Muscle of arm (tissue), 12 donors: Measurements from ENCODE around the gene PSORS1C2. TPM values are rescaled to one million over a fixed set of nuclear protein-coding genes. Genes with fewer than 3 reads are reported as not detected.
"Not testable (repeated sequence)": the region's sequence is repeated elsewhere in the genome, so short reads cannot be mapped to it uniquely, and the experiment has no call there.

ENCODE experiments used
- DNase-seq: peaks from one replicate; pipeline ENCODE4 v3.0.0-alpha.2; 2013
- polyA plus RNA-seq, 12 donors: library from polyadenylated mRNA; unstranded; fragments of 120-200 nt; gene quantifications; one replicate each; pipeline ENCODE4 v1.2.1, GENCODE V29; 2013; ENCODE audit not compliant: insufficient read length in 12 of 12

Gene PSORS1C2
- polyA plus RNA-seq, 12 donors: 0.16 to 0.85 (median 0.19) TPM; not detected in 7

- no peak for DNase-seq
These were observed 29.7 kb upstream of the PSORS1C2 start for GRCh38 chr6:31168606-31169005.

GRCh38 chr6:31165986-31166385 lies 27.1 kb upstream of the PSORS1C2 start:
- DNase-seq: no peak

DNA sequence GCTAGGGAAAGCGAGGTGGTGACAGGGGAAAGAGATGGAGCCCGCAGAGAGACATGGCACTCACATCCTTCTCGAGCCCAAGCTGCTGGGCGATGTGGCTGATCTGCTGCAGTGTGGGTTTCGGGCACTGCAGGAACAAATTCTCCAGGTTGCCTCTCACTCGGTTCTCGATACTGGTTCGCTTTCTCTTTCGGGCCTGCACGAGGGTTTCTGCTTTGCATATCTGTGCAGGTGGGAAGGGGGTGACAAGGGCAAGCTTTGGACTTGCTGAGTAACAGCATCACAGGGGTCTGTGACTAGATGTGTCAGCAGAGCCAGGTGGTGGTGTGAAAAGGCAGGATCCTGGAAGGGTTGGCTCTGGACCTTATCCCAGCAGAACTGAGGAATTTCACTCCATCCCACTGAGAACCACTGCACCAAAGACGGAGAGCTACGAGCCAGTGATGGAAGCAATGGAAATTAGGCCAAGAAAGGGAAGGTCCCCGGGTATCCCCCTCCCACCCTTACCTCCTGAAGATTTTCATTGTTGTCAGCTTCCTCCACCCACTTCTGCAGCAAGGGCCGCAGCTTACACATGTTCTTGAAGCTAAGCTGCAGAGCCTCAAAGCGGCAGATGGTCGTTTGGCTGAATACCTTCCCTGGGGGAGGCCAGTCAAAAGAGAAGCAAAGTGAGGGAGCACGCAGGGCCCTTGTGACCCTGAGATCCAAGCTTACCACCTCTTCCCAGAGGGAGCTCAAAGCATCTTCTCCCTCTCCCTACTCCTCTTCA lies 26.4 kb upstream of the PSORS1C2 start:
- DNase-seq: not testable (repeated sequence)

DNA sequence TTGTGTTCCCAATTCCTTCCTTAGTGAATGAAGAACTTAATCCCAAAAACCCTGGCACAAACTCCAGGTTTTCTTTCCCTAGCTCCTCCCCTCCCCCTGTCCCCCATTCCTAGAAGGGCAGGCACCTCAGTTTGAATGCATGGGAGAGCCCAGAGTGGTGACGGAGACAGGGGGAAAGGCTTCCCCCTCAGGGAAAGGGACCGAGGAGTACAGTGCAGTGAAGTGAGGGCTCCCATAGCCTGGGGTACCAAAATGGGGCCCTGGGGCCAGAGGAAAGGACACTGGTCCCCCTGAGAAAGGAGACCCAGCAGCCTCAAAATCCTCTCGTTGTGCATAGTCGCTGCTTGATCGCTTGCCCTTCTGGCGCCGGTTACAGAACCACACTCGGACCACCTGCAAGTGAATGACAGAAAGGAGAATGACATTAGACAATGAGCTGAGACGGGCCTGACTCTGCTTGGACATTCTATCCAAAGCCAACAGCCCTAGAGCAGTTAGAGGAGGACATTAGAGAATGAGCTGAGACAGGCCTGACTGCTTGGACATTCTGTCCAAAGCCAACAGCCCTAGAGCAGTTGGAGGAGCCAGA lies 25.7 kb upstream of the PSORS1C2 start:
- DNase-seq: not testable (repeated sequence)

DNA sequence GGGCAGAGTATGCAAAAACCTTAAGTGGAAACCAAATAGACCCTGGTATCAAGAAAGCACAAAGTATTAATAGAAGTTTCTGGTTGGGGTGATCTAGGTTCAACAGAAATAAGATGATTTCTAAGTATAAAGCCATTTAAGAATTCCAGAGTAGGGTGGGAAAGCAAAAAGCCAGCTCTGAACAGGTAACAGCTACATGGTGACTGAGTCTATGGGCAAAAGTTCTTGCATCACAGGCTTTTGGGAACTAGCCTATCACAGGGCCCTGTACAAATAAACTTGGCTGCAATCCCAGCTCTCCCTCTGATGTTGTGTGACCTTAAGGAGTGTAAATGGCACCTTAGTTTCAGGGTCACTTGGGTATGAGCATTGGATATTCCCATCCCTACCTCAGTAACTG lies 25.1 kb upstream of the PSORS1C2 start:
- DNase-seq: no peak

DNA sequence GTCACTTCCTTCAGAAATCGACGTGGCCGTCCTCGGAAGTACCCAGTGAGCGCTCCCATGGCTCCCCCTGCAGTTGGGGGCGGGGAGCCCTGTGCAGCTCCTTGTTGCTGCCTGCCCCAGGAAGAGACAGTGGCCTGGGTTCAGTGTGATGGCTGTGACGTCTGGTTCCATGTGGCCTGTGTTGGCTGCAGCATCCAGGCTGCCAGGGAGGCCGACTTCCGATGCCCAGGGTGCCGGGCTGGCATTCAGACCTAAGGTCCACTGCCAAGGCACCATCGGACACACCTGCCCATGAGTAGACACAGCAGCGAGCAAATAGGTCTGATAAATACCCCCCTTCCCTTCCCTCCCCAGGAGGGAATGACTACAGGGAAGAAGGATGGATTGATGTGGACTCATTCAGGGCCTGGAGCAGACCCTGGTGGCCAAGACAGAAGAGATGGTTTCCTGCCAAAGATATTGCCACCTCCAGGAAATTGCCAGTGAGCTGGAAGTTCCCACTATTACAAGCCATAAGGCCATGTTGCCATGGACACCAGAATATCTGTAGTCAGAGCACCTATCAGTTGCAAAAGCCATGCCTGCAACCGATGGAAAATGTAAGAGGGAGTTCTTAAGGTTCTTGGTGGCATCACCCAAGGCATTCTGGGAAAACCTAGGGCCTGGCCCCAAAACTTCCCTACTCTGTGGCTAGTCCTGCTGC lies 23.7 kb upstream of the PSORS1C2 start:
- DNase-seq: no peak

GRCh38 chr6:31161216-31162126 lies 22.6 kb upstream of the PSORS1C2 start:
- no peak for DNase-seq

GRCh38 chr6:31158863-31159855 lies 20.3 kb upstream of the PSORS1C2 start:
- no peak for DNase-seq

- peak; percentile 100 for DNase-seq
These were observed 19.4 kb upstream of the PSORS1C2 start, which contains the start of gene TCF19 for GRCh38 chr6:31158140-31158862. Gene TCF19 (plus strand): TSS chr6:31158589. CDS start chr6:31159470, 881 bp downstream.

GRCh38 chr6:31157513-31158139 lies 18.8 kb upstream of the PSORS1C2 start, which contains the start of gene CCHCR1:
Gene CCHCR1 (minus strand): TSS chr6:31157802. CDS start chr6:31157600, 202 bp downstream.
- no peak for DNase-seq

DNA sequence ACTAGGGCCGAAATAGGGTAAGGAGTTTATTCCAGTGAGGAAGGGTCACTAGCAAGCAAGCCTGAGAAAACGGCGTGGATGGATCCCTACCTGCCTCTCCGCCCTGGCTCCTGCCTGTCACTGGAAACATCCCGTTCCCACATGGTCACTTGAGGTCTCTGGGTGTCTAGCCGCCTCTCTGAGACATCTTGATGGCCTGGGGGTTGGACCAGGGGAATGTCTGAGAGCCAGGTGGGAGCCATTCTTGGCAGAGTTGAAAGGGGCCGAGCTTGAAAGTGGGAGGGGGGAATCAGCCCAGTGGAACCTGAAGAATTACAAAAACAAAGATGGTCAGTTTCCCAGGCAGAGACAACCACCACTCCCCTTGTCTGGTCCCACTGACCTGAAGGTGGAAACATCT lies 17.8 kb upstream of the PSORS1C2 start:
- DNase-seq: no peak

- DNase-seq: no peak
These were observed 15.6 kb upstream of the PSORS1C2 start for GRCh38 chr6:31154436-31154835.

DNA sequence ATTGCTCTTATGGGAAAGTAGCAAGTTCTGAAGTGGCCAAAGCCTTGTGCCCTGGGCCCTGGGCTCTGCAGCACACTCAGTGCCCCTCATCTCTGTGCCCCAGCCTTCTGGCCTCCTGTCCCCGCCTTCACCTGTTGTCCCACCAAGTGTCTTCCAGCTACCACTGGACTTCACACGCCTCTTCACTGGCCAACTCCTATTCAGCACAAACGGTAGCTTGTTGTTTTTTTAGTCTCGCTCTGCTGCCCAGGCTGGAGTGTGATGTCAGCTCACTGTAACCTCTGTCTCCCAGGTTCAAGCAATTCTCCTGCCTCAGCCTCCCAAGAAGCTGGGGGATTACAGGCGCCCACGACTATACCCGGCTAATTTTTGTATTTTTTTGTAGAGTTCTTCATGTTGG lies 13.9 kb upstream of the PSORS1C2 start:
- no peak for DNase-seq

- no peak for DNase-seq
These were observed 11.1 kb upstream of the PSORS1C2 start for GRCh38 chr6:31149827-31150447.

GRCh38 chr6:31145386-31145785 lies 6.5 kb upstream of the PSORS1C2 start:
- no peak for DNase-seq

GRCh38 chr6:31144970-31145340 lies 6.1 kb upstream of the PSORS1C2 start:
- DNase-seq: no peak

DNA sequence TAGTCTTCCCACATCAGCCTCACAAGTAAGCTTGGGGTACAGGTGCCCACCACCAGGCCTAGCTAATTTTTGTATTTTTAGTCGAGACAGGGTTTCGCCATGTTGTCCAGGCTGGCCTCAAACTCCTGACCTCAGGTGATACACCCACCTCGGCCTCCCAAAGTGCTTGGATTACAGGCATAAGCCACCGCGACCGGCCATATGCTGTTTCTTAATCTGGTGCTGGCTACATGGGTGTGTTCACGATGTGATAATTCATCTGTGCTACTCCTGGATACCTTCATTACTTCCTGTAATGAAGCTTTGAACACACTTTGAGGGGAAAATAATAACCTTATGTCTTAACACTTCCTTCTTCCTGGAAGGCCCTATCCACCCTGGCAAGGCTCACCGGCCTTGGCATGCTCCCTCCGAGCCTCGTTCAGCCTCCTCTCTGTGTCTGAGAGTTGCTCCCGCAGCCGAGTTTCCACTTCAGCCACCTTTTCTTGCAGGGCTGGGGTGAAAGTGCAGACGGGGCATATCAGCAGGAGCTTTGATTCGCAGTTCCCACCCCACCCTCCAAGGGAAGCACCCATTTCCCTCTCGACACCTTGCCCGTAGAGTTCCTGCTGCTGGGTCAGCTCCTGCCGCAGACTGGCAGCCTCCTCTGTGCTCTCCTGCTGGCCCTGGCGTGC lies 5.6 kb upstream of the PSORS1C2 start:
- DNase-seq: no peak

- DNase-seq: peak; percentile 65
These were observed 4.3 kb upstream of the PSORS1C2 start for GRCh38 chr6:31143148-31143547.
